Astrocyte (in vitro differentiated cells and primary cell): ENCODE measurements around the gene ASAP2.

Experiments used
- EZH2 ChIP-seq: IDR thresholded peaks from 2 replicates; pipeline ENCODE4 v1.6.1; 2012; ENCODE audit warnings: mild to moderate bottlenecking, low read length, inconsistent platforms; ENCODE audit not compliant: insufficient read depth
- TF ChIP-seq, protein P1 (sequence below): IDR thresholded peaks from 2 replicates; pipeline ENCODE4 v1.5.1; 2011; ENCODE audit warnings: low read depth, mild to moderate bottlenecking, inconsistent platforms, low read length, moderate library complexity; ENCODE audit not compliant: insufficient read depth

DNA sequence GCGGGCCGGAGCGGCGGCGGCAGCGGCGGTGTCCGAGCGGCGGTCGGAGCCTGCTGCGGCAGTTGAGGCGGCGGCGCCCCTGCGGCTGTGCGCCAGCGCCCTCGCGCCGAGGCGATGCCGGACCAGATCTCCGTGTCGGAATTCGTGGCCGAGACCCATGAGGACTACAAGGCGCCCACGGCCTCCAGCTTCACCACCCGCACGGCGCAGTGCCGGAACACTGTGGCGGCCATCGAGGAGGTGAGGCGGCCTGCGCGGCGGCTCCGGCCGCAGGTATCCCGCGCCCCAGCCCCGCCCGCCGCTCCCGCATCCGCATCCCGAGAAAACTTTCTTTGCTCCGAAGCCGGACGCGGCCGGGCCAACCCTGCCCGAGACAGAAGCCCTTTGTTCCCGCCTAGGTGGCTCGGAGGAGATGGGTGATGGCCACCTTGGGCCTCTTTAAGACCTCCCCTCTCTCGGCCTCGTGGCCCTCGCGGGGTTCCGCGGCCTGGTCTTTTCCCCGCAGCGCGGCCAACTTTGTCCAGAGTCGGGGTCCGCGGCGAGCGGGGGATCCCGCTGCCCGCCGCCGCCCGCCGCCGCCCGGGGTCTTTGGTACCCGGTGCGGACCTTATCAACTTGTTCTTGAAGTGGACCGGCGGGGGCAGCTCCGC is 504 bp downstream of the ASAP2 start:
- TF ChIP-seq, protein P1, sequence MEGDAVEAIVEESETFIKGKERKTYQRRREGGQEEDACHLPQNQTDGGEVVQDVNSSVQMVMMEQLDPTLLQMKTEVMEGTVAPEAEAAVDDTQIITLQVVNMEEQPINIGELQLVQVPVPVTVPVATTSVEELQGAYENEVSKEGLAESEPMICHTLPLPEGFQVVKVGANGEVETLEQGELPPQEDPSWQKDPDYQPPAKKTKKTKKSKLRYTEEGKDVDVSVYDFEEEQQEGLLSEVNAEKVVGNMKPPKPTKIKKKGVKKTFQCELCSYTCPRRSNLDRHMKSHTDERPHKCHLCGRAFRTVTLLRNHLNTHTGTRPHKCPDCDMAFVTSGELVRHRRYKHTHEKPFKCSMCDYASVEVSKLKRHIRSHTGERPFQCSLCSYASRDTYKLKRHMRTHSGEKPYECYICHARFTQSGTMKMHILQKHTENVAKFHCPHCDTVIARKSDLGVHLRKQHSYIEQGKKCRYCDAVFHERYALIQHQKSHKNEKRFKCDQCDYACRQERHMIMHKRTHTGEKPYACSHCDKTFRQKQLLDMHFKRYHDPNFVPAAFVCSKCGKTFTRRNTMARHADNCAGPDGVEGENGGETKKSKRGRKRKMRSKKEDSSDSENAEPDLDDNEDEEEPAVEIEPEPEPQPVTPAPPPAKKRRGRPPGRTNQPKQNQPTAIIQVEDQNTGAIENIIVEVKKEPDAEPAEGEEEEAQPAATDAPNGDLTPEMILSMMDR = no peak
- TF ChIP-seq EZH2 = no peak
